Lower lobe of right lung (tissue), 2 donors: ENCODE measurements around the gene PGAM1. TPM values are rescaled to one million over a fixed set of nuclear protein-coding genes. Genes with fewer than 3 reads are reported as not detected.

Experiments
- ATAC-seq, 2 donors: fragments of 200-7000 bp; cut with Tn5 transposase; one replicate each; pipeline ENCODE4 v1.9.1; 2020 to 2022; ENCODE audit warnings: mild to moderate bottlenecking in 2 of 2, moderate library complexity in 2 of 2
- DNase-seq: peaks from one replicate; pipeline ENCODE4 v3.0.0-alpha.2; 2020
- H3K27ac ChIP-seq: fragments of 200-600 bp; one replicate; pipeline ENCODE4 v1.8.0; 2022
- H3K27me3 ChIP-seq: fragments of 200-600 bp; one replicate; pipeline ENCODE4 v1.8.0; 2022; ENCODE audit warnings: low read depth
- H3K36me3 ChIP-seq: fragments of 200-600 bp; one replicate; pipeline ENCODE4 v1.8.0; 2022; ENCODE audit warnings: mild to moderate bottlenecking
- H3K4me1 ChIP-seq: fragments of 200-600 bp; one replicate; pipeline ENCODE4 v1.8.0; 2022
- H3K4me3 ChIP-seq: fragments of 200-600 bp; one replicate; pipeline ENCODE4 v1.8.0; 2022; ENCODE audit warnings: mild to moderate bottlenecking
- H3K9me3 ChIP-seq: fragments of 200-600 bp; one replicate; pipeline ENCODE4 v1.8.0; 2022
- intact Hi-C: fragments of 100-400 bp; cut with DNase I; formaldehyde crosslinking; loops from one replicate; pipeline ENCODE4 v1.11.0; 2022
- long read RNA-seq: library from polyadenylated mRNA; unstranded; transcript quantifications from one replicate; pipeline ENCODE4 v2.0.0, GENCODE V29; 2021
- total RNA-seq: library from RNA; stranded (reverse); fragmentation: NEBNext Ultra II Directional; extraction: Animal tissue kit (Norgen Biotek cat#: 25700); gene quantifications from one replicate; pipeline ENCODE4 v1.2.1, GENCODE V29; 2021
- TF ChIP-seq, protein P1 (sequence below): fragments of 200-600 bp; IDR thresholded peaks from one replicate; pipeline ENCODE4 v1.8.0; 2022; ENCODE audit warnings: antibody characterized with exemption, mild to moderate bottlenecking
- donor health status: DM: no; HTN: yes; CAD: no; lungs with severe emphysema.

PGAM1 gene
- total RNA-seq, result 133 TPM
- long read RNA-seq, transcript PGAM1-201 (4 exons, 1,830 nt), result major isoform, 179 of 196 reads
- long read RNA-seq, partial matches to known transcripts, result 14 of 196 reads
- long read RNA-seq, other reads (novel, unspliced or antisense), result 3 of 196 reads

DNA sequence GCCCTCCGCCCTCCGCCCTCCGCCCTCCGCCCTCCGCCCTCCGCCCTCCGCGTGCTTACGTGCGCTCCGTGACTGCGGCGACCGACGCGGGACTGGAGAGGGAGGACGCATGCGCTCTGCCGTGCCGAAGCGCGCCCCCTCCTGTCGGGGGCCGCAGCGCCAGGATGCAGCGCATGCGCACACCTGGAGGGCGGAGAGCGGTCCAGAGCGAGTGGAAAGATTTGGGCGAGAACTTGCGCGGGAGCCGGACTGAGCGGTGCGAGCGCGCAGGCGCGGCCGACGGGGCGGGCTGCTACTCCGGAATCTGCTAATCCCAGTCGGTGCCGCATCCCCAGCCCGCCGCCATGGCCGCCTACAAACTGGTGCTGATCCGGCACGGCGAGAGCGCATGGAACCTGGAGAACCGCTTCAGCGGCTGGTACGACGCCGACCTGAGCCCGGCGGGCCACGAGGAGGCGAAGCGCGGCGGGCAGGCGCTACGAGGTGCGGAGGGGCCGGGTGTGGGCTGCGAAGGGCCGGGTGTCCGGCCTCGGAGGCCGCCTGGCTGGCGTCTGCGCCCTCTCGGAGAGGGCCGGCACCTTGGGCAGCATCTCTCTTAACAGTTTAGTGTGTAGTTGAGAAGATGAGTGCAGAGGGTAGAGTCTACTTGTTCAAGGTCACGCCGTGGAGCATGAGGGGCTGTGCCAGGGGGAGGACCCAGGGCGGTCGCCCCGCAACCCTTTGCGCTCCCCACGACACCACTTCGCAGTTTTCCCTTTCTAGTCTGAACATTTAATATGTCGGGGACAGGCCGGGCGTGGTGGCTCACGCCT lies at the start of gene PGAM1:
TSS of gene PGAM1 (plus strand) at position 228 of the 812 bp plus-strand sequence. CDS start at position 345, 117 bp downstream.
- peak within 1 kb of the TSS; percentile 87 for H3K4me3 ChIP-seq
- H3K4me1 ChIP-seq, result peaks cover 37% of the 10 kb centered on the region
- peaks cover 25% of the 10 kb centered on the region for H3K36me3 ChIP-seq
- TF ChIP-seq, protein P1, sequence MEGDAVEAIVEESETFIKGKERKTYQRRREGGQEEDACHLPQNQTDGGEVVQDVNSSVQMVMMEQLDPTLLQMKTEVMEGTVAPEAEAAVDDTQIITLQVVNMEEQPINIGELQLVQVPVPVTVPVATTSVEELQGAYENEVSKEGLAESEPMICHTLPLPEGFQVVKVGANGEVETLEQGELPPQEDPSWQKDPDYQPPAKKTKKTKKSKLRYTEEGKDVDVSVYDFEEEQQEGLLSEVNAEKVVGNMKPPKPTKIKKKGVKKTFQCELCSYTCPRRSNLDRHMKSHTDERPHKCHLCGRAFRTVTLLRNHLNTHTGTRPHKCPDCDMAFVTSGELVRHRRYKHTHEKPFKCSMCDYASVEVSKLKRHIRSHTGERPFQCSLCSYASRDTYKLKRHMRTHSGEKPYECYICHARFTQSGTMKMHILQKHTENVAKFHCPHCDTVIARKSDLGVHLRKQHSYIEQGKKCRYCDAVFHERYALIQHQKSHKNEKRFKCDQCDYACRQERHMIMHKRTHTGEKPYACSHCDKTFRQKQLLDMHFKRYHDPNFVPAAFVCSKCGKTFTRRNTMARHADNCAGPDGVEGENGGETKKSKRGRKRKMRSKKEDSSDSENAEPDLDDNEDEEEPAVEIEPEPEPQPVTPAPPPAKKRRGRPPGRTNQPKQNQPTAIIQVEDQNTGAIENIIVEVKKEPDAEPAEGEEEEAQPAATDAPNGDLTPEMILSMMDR, result peak; percentile 59
- intact Hi-C loops, result no loop called here
- ATAC-seq, result peak; percentile 98
- no peaks in the 10 kb centered on the region for H3K9me3 ChIP-seq
- peak; percentile 96 for DNase-seq
- peak within 1 kb of the TSS; percentile 85 for H3K27ac ChIP-seq
- H3K27me3 ChIP-seq, result no peaks in the 10 kb centered on the region

DNA sequence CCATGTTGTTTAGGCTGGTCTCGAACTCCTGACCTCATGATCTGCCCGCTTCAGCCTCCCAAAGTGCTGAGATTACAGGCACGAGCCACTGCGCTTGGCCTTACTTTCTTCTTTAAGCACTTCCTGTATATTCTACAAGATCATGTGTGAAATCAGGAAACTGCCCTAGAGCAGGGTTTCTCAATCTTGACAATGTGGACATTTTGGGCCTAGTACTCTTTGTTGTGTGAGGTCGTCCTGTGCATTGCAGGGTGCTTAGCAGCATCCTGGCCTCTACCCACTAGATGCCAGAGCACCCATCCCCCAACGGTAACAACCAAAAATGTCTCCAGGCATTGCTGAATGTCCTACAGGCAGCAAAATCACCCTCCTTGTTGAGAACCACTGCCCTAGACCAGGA lies 49.6 kb upstream of the PGAM1 start:
- H3K36me3 ChIP-seq, result peaks cover 69% of the 10 kb centered on the region
- intact Hi-C loops, result no loop called here
- no peak for DNase-seq
- H3K27me3 ChIP-seq, result no peaks in the 10 kb centered on the region
- peaks cover 12% of the 10 kb centered on the region for H3K4me1 ChIP-seq
- H3K4me3 ChIP-seq, result no peak overlapping the region
- H3K27ac ChIP-seq, result no peak overlapping the region
- ATAC-seq, result peak in 1 of 2 donors; percentile 38
- TF ChIP-seq, protein P1, result no peak
- no peaks in the 10 kb centered on the region for H3K9me3 ChIP-seq

DNA sequence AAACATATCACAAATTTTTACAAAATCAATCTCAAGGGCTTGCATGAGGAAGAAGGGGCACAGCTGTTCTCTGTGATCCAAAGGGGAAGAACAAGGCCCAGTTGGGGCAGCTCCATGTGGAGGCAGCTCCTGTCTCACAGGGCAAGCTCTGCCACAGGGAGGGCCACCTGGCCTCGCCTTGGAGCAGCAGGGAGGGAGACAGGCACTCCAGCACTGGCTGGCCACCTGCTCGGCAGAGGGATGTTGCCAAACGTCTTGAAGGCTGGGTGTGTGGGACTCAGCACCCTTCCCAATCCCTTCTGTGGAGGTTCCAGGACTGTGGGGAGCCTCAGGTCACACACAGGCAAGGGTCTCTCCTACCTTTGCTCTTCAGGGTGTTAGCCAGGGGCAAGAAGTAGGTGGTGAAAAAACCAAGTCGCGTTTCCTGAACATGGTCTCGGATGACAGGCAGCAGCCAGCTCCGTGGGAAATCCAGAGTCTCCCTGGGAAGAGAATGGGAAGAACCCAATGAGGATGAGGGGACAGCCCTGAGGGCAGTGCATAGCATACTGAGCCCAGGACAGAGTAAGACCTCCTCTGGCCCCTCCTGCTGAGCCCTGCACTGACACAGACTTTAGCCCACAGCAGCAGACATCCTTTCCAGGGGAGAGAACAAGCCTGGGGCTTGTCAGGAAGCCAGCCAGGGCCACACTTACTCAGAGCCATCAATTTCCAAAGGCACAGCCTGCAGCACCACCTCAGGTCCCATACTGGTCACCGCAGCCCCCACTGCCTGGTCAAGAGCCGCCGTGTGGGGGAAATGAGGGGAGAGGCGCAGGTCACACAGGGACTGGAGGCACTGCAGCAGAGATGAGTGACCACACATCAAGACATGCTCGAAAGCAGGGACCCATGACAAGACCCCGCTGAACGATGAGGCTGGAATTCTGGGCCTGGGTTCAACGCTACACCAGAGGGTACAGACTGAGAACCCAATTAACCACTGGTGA lies 46.8 kb upstream of the PGAM1 start:
- Histone ChIP-seq H3K4me1 (no peaks in the 10 kb centered on the region), H3K27me3 (no peaks in the 10 kb centered on the region), H3K9me3 (no peaks in the 10 kb centered on the region), H3K4me3 (no peak overlapping the region), H3K36me3 (peaks cover 63% of the 10 kb centered on the region), H3K27ac (no peak overlapping the region)
- DNase-seq, result no peak
- no peak for ATAC-seq
- intact Hi-C loops, result no loop called here
- TF ChIP-seq, protein P1, result no peak

DNA sequence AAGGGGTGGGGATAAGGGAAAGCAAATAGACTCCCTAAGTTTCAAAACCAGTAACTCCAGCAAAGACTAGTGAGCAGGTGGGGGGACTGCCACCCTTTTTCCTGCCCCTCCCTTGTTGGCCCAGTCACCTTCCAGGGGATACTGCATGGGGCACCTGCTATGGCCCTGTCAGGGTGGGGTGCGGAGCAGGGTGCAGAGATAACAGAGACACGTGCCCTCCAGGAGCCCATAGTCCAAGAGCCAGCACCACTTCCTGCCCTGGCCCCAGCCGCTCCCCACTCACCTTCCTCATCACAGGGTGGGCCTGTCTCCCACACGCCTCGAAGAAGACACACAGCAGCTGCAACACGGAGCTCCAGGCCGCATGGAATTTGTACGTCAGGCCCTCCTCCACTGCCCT lies 45.5 kb upstream of the PGAM1 start:
- Histone ChIP-seq H3K27ac (no peak overlapping the region), H3K4me1 (no peaks in the 10 kb centered on the region), H3K4me3 (no peak overlapping the region), H3K36me3 (peaks cover 69% of the 10 kb centered on the region), H3K9me3 (no peaks in the 10 kb centered on the region), H3K27me3 (no peaks in the 10 kb centered on the region)
- intact Hi-C loops, result no loop called here
- DNase-seq (no peak), ATAC-seq (no peak)
- TF ChIP-seq, protein P1, result no peak

DNA sequence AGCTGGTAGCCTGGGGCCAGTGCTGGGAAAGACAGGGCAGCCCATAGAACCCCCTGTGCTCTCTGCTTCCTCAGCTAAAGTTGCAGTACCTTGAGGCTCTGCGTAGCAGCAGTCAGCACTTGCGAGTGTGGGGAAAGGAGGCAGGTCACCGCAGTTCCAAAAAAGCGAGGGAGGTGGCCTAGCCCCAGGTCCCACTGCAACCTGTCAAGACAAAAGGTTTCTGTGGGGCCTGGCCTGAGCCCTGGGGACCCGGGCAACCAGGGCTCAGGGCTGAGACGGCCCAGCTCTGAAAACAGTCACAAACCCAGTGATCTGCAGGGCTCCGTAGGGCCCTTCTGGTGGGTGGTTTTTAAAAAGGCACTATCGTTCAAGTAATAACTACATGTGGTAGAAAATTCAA lies 44.4 kb upstream of the PGAM1 start:
- Histone ChIP-seq H3K9me3 (no peaks in the 10 kb centered on the region), H3K36me3 (peaks cover 70% of the 10 kb centered on the region), H3K4me1 (no peaks in the 10 kb centered on the region), H3K27me3 (no peaks in the 10 kb centered on the region), H3K4me3 (no peak overlapping the region), H3K27ac (no peak overlapping the region)
- intact Hi-C loops, result no loop called here
- no peak for DNase-seq
- TF ChIP-seq, protein P1, result no peak
- no peak for ATAC-seq
